Measurements from ENCODE around the gene SAMD9L.

Gene SAMD9L

GRCh38 chr7:93148144-93148543 lies at the start of gene SAMD9L:
Gene SAMD9L, minus strand, starts transcription at chr7:93148385. Its CDS starts 12,414 bp downstream, at chr7:93135971.
- no peak for DNase-seq (ENCODE audit: low read depth in 3 of 3)

GRCh38 chr7:93196336-93196735 lies 48.2 kb upstream of the SAMD9L start:
- no peak for DNase-seq (ENCODE audit: low read depth in 3 of 3)

GRCh38 chr7:93194386-93194785 lies 46.2 kb upstream of the SAMD9L start:
- DNase-seq (ENCODE audit: low read depth in 3 of 3), result no peak

GRCh38 chr7:93188870-93189634 lies 40.9 kb upstream of the SAMD9L start:
- no peak for DNase-seq (ENCODE audit: low read depth in 3 of 3)

- no peak for DNase-seq (ENCODE audit: low read depth in 3 of 3)
These were observed 37.3 kb upstream of the SAMD9L start for GRCh38 chr7:93185303-93186027.

GRCh38 chr7:93179173-93179572 lies 31.0 kb upstream of the SAMD9L start:
- DNase-seq (ENCODE audit: low read depth in 3 of 3), result no peak

- DNase-seq (ENCODE audit: low read depth in 3 of 3), result no peak
These were observed 30.0 kb upstream of the SAMD9L start for GRCh38 chr7:93178213-93178612.

GRCh38 chr7:93176992-93177580 lies 28.9 kb upstream of the SAMD9L start:
- no peak for DNase-seq (ENCODE audit: low read depth in 3 of 3)

- no peak for DNase-seq (ENCODE audit: low read depth in 3 of 3)
These were observed 27.0 kb upstream of the SAMD9L start for GRCh38 chr7:93175219-93175618.

GRCh38 chr7:93172683-93173082 lies 24.5 kb upstream of the SAMD9L start:
- no peak for DNase-seq (ENCODE audit: low read depth in 3 of 3)

GRCh38 chr7:93171606-93172226 lies 23.5 kb upstream of the SAMD9L start:
- DNase-seq (ENCODE audit: low read depth in 3 of 3), result no peak

- no peak for DNase-seq (ENCODE audit: low read depth in 3 of 3)
These were observed 17.3 kb upstream of the SAMD9L start for GRCh38 chr7:93165447-93165846.

GRCh38 chr7:93164766-93165165 lies 16.6 kb upstream of the SAMD9L start:
- no peak for DNase-seq (ENCODE audit: low read depth in 3 of 3)

- DNase-seq (ENCODE audit: low read depth in 3 of 3), result no peak
These were observed 13.1 kb upstream of the SAMD9L start for GRCh38 chr7:93161181-93161762.

GRCh38 chr7:93160410-93160809 lies 12.2 kb upstream of the SAMD9L start:
- DNase-seq (ENCODE audit: low read depth in 3 of 3), result no peak

- no peak for DNase-seq (ENCODE audit: low read depth in 3 of 3)
These were observed 11.3 kb upstream of the SAMD9L start for GRCh38 chr7:93159490-93159889.

GRCh38 chr7:93156884-93157283 lies 8.7 kb upstream of the SAMD9L start:
- DNase-seq (ENCODE audit: low read depth in 3 of 3), result no peak

- DNase-seq (ENCODE audit: low read depth in 3 of 3), result no peak
These were observed 2.1 kb upstream of the SAMD9L start for GRCh38 chr7:93150200-93150835.

- DNase-seq (ENCODE audit: low read depth in 3 of 3), result no peak
These were observed 542 bp upstream of the SAMD9L start for GRCh38 chr7:93148727-93149126.

GRCh38 chr7:93147363-93147762 lies 822 bp downstream of the SAMD9L start:
- peak in 1 of 3 donors; percentile 7 for DNase-seq (ENCODE audit: low read depth in 3 of 3)

- no peak for DNase-seq (ENCODE audit: low read depth in 3 of 3)
These were observed 1.6 kb downstream of the SAMD9L start for GRCh38 chr7:93146472-93147141.
